ENCODE results near the gene CDC42EP4.

GRCh38 chr17:73319766-73320165 is 8.0 kb upstream of the CDC42EP4 start:
- no peak for TF ChIP-seq CTCF (IDR thresholded peaks at IDR 0.05)
- no peak for TF ChIP-seq POLR2A (IDR thresholded peaks at IDR 0.05)

Data from tibial nerve (tissue), 3 donors.